H1 (cell line): ENCODE measurements around the gene SLC30A7. TPM values are rescaled to one million over a fixed set of nuclear protein-coding genes. Genes with fewer than 3 reads are reported as not detected.

Source experiments
- ASH2L ChIP-seq: fragments of 200-600, 300-600 bp; sonication (generic); IDR thresholded peaks from one replicate; pipeline ENCODE4 v1.7.1; 2017; ENCODE audit warnings: low read length
- BACH1 ChIP-seq: IDR thresholded peaks from 2 replicates; pipeline ENCODE4 v1.6.1; 2012; ENCODE audit warnings: low read length, improper control_type of control experiment
- CTBP2 ChIP-seq: IDR thresholded peaks from 2 replicates; pipeline ENCODE4 v1.7.0; 2011; ENCODE audit warnings: borderline replicate concordance, mild to moderate bottlenecking, moderate library complexity, mixed read lengths, low read length; ENCODE audit not compliant: insufficient read depth, insufficient read length
- EGR1 ChIP-seq: IDR thresholded peaks from 2 replicates; pipeline ENCODE4 v1.6.1; 2011; ENCODE audit warnings: low read depth, low read length, borderline replicate concordance
- EP300 ChIP-seq, 2 experiments: IDR thresholded peaks; 1 replicate in 1 of 2; 2 replicates in 1 of 2; pipeline ENCODE4 v1.6.1; 2011 to 2012; ENCODE audit warnings: low read depth in 2 of 2, low read length in 2 of 2, mild to moderate bottlenecking in 2 of 2, borderline replicate concordance in 1 of 2, inconsistent platforms in 1 of 2, moderate library complexity in 1 of 2
- MAFK ChIP-seq: IDR thresholded peaks from 2 replicates; pipeline ENCODE4 v1.6.1; 2012; ENCODE audit warnings: low read depth, mild to moderate bottlenecking, improper control_type of control experiment, low read length
- MAX ChIP-seq: IDR thresholded peaks from 2 replicates; pipeline ENCODE4 v1.6.1; 2012; ENCODE audit warnings: inconsistent platforms
- NRF1 ChIP-seq: IDR thresholded peaks from 2 replicates; pipeline ENCODE4 v1.6.1; 2011; ENCODE audit warnings: mild to moderate bottlenecking, low read depth, low read length, improper control_type of control experiment
- POU5F1 ChIP-seq: IDR thresholded peaks from 2 replicates; pipeline ENCODE4 v1.6.1; 2011; ENCODE audit warnings: low read depth, mild to moderate bottlenecking, low read length, moderate library complexity
- RAD21 ChIP-seq, 2 experiments: IDR thresholded peaks in 1 of 2; conservative IDR thresholded peaks in 1 of 2; 2 replicates each; pipeline ENCODE4 v1.6.1; 2011; ENCODE audit warnings: low read depth in 2 of 2, low read length in 2 of 2, improper control_type of control experiment in 1 of 2, inconsistent platforms in 1 of 2, mild to moderate bottlenecking in 1 of 2, moderate library complexity in 1 of 2
- SIN3A ChIP-seq, 2 experiments: IDR thresholded peaks in 1 of 2; conservative IDR thresholded peaks in 1 of 2; 2 replicates each; pipeline ENCODE4 v1.6.1; 2011 to 2012; ENCODE audit warnings: low read length in 2 of 2, improper control_type of control experiment in 1 of 2, low read depth in 1 of 2, mild to moderate bottlenecking in 1 of 2
- SP1 ChIP-seq: IDR thresholded peaks from 2 replicates; pipeline ENCODE4 v1.6.1; 2011; ENCODE audit warnings: low read depth, low read length
- SRF ChIP-seq: IDR thresholded peaks from 2 replicates; pipeline ENCODE4 v1.6.1; 2011; ENCODE audit warnings: mild to moderate bottlenecking, low read depth, low read length, moderate library complexity
- SUZ12 ChIP-seq: fragments of 200-600 bp; sonication (generic); IDR thresholded peaks from 2 replicates; pipeline ENCODE4 v1.6.1; 2012; ENCODE audit warnings: mild to moderate bottlenecking, inconsistent platforms, low read length, moderate library complexity, mixed read lengths
- TAF1 ChIP-seq: IDR thresholded peaks from 2 replicates; pipeline ENCODE4 v1.6.1; 2011; ENCODE audit warnings: mild to moderate bottlenecking, low read depth, low read length
- TBP ChIP-seq: IDR thresholded peaks from 2 replicates; pipeline ENCODE4 v1.6.1; 2011; ENCODE audit warnings: low read depth, low read length, improper control_type of control experiment
- TEAD4 ChIP-seq: IDR thresholded peaks from 2 replicates; pipeline ENCODE4 v1.6.1; 2012; ENCODE audit warnings: low read depth, low read length, inconsistent platforms, mixed read lengths
- YY1 ChIP-seq: IDR thresholded peaks from 2 replicates; pipeline ENCODE4 v1.6.1; 2011; ENCODE audit warnings: low read depth, mild to moderate bottlenecking, low read length
- polyA plus RNA-seq, 7 experiments: library from polyadenylated mRNA; depleted of rRNA in 3 of 7; stranded (reverse) in 5 of 7; unstranded in 2 of 7; fragments of >200 nt in 5 of 7; fragments of 200-250 nt in 2 of 7; gene quantifications; 1 replicate in 5 of 7; 2 replicates in 1 of 7; 4 replicates in 1 of 7; pipeline versions ENCODE4 v1.2.1 to v1.2.3, GENCODE V29; 2011 to 2013; ENCODE audit warnings: missing spikeins in 2 of 7, mixed read lengths in 2 of 7
- total RNA-seq: library from RNA; stranded (reverse); fragmentation: NEBNext Ultra II Directional; extraction: Animal tissue kit (Norgen Biotek cat#: 25700); gene quantifications from 2 replicates; pipeline ENCODE4 v1.2.1, GENCODE V29; 2021

SLC30A7 gene
- total and polyA plus RNA-seq, 2 of the 8 experiments (the other 6 are each of a cell fraction or from before 2014, with no cell fraction given), result 5.5 to 22.1 TPM

DNA sequence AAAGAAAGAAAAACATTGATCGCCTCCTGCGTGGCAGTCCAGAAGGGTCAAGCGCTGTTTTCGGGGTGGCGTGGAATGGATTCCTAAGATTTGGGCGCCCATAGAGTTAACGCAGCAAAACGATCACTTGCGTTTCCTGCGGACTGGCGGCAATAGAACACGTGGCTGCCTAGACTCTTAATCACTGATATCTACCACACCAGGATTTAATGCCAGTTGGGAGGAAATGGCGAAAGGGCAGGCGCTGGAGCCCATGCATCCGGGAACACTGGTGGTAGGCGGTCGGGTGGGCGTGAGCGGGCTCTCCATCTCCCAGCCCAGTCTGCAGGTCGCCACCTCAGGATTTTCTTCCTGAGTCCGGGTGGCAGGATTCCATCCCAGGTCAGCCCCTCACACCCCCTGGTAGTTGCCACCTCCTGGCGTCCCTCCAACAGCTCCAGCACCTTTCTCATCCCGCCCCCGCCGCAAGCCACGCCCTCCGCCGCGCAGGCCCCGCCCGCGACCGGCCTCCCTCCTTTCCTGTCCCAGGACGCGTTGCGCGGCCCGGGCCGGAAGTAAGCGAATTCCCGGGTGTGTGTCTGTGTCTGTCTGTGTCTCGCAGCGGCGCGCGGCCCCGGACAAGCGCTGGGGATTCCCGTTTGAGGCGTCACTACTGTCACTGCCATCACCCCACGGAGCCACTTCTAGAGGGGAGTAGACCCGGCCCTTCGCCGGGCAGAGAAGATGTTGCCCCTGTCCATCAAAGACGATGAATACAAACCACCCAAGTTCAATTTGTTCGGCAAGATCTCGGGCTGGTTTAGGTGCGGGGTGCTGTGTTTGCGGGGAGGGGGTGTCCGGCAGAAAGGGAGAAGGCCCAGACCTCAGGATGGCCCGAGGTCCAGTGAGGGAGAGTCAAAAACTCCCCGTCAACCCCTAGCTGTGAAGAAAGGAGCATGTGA, at the start of gene SLC30A7 (continued):
- TF ChIP-seq TBP (no peak), TAF1 (peak; percentile 61), MAFK (no peak), CTBP2 (no peak), BACH1 (no peak), TEAD4 (no peak), SUZ12 (no peak), EGR1 (0 out of 2 replicates have a peak, but pooled peaks have one; percentile 62), MAX (peak; percentile 71), EP300 (IDR thresholded peaks at IDR 0.05; ENCODE audit: borderline replicate concordance in 1 of 2, low read depth in 2 of 2, low read length in 2 of 2) (no peak), SIN3A (conservative IDR thresholded peaks at IDR 0.05 in 1 of 2, IDR thresholded peaks at IDR 0.05 in 1 of 2; ENCODE audit: low read depth in 1 of 2, low read length in 2 of 2) (peak in 1 of 2 experiments; percentile 11; a peak in 2 of 4 replicates), SP1 (no peak), POU5F1 (no peak), ASH2L (peak; percentile 46), YY1 (no peak), RAD21 (IDR thresholded peaks at IDR 0.05 in 1 of 2, conservative IDR thresholded peaks at IDR 0.05 in 1 of 2; ENCODE audit: low read depth in 2 of 2, low read length in 2 of 2) (no peak), NRF1 (no peak), SRF (no peak)
